ENCODE results near the gene PILRB.
"Not testable (repeated sequence)": the region's sequence is repeated elsewhere in the genome, so short reads cannot be mapped to it uniquely, and the experiment has no call there.

The PILRB gene

GRCh38 chr7:100372694-100373093, 14.8 kb downstream of the PILRB start:
- Histone ChIP-seq H3K27ac (ENCODE audit: low read depth, low read length) (no peak overlapping the region), H3K4me1 (ENCODE audit: control insufficient read depth, insufficient read depth, low read length) (no peaks in the 10 kb centered on the region), H3K27me3 (ENCODE audit: control insufficient read depth, insufficient read depth, low read length) (no peaks in the 10 kb centered on the region), H3K9ac (ENCODE audit: low read length) (no peak overlapping the region), H3K4me3 (ENCODE audit: low read length) (no peak overlapping the region), H3K36me3 (ENCODE audit: control insufficient read depth, insufficient read depth, low read length) (no peaks in the 10 kb centered on the region)

- H3K27me3 ChIP-seq (ENCODE audit: control insufficient read depth, insufficient read depth, low read length): no peaks in the 10 kb centered on the region
- no peak within 1 kb of the TSS for H3K9ac ChIP-seq (ENCODE audit: low read length)
- H3K4me1 ChIP-seq (ENCODE audit: control insufficient read depth, insufficient read depth, low read length): no peaks in the 10 kb centered on the region
- H3K36me3 ChIP-seq (ENCODE audit: control insufficient read depth, insufficient read depth, low read length): no peaks in the 10 kb centered on the region
- H3K4me3 ChIP-seq (ENCODE audit: low read length): no peak within 1 kb of the TSS
- H3K27ac ChIP-seq (ENCODE audit: low read depth, low read length): no peak within 1 kb of the TSS
Observed at GRCh38 chr7:100373261-100373831, 15.4 kb downstream of the PILRB start, which contains the start of gene PILRA. PILRA (plus strand) TSS chr7:100373487; CDS start chr7:100373657, 170 bp downstream.

GRCh38 chr7:100373870-100374598, 16.1 kb downstream of the PILRB start:
- not testable (repeated sequence) for H3K4me3 ChIP-seq (ENCODE audit: low read length); H3K27ac ChIP-seq (ENCODE audit: low read depth, low read length); H3K9ac ChIP-seq (ENCODE audit: low read length); H3K36me3 ChIP-seq (ENCODE audit: control insufficient read depth, insufficient read depth, low read length); H3K27me3 ChIP-seq (ENCODE audit: control insufficient read depth, insufficient read depth, low read length); H3K4me1 ChIP-seq (ENCODE audit: control insufficient read depth, insufficient read depth, low read length)

GRCh38 chr7:100374601-100375000, 16.7 kb downstream of the PILRB start:
- Histone ChIP-seq H3K9ac (ENCODE audit: low read length) (no peak overlapping the region), H3K27me3 (ENCODE audit: control insufficient read depth, insufficient read depth, low read length) (no peaks in the 10 kb centered on the region), H3K4me3 (ENCODE audit: low read length) (no peak overlapping the region)

GRCh38 chr7:100376066-100376465, 18.1 kb downstream of the PILRB start:
- no peak overlapping the region for H3K27ac ChIP-seq (ENCODE audit: low read depth, low read length)
- no peaks in the 10 kb centered on the region for H3K4me1 ChIP-seq (ENCODE audit: control insufficient read depth, insufficient read depth, low read length)
- no peaks in the 10 kb centered on the region for H3K36me3 ChIP-seq (ENCODE audit: control insufficient read depth, insufficient read depth, low read length)
- H3K27me3 ChIP-seq (ENCODE audit: control insufficient read depth, insufficient read depth, low read length): no peaks in the 10 kb centered on the region
- no peak overlapping the region for H3K9ac ChIP-seq (ENCODE audit: low read length)
- H3K4me3 ChIP-seq (ENCODE audit: low read length): no peak overlapping the region

More at GRCh38 chr7:100374601-100375000, 16.7 kb downstream of the PILRB start:
- H3K4me1 ChIP-seq (ENCODE audit: control insufficient read depth, insufficient read depth, low read length): no peaks in the 10 kb centered on the region
- no peaks in the 10 kb centered on the region for H3K36me3 ChIP-seq (ENCODE audit: control insufficient read depth, insufficient read depth, low read length)
- no peak overlapping the region for H3K27ac ChIP-seq (ENCODE audit: low read depth, low read length)

- no peak overlapping the region for H3K27ac ChIP-seq (ENCODE audit: low read depth, low read length)
- no peaks in the 10 kb centered on the region for H3K4me1 ChIP-seq (ENCODE audit: control insufficient read depth, insufficient read depth, low read length)
- H3K36me3 ChIP-seq (ENCODE audit: control insufficient read depth, insufficient read depth, low read length): no peaks in the 10 kb centered on the region
- no peaks in the 10 kb centered on the region for H3K27me3 ChIP-seq (ENCODE audit: control insufficient read depth, insufficient read depth, low read length)
- no peak overlapping the region for H3K9ac ChIP-seq (ENCODE audit: low read length)
- no peak overlapping the region for H3K4me3 ChIP-seq (ENCODE audit: low read length)
Observed at GRCh38 chr7:100378114-100378755, 20.3 kb downstream of the PILRB start.

- H3K36me3 ChIP-seq (ENCODE audit: control insufficient read depth, insufficient read depth, low read length): no peaks in the 10 kb centered on the region
- H3K4me3 ChIP-seq (ENCODE audit: low read length): no peak overlapping the region
- H3K27ac ChIP-seq (ENCODE audit: low read depth, low read length): no peak overlapping the region
- H3K4me1 ChIP-seq (ENCODE audit: control insufficient read depth, insufficient read depth, low read length): no peaks in the 10 kb centered on the region
- no peak overlapping the region for H3K9ac ChIP-seq (ENCODE audit: low read length)
- H3K27me3 ChIP-seq (ENCODE audit: control insufficient read depth, insufficient read depth, low read length): no peaks in the 10 kb centered on the region
Observed at GRCh38 chr7:100380196-100380595, 22.3 kb downstream of the PILRB start.

- H3K36me3 ChIP-seq (ENCODE audit: control insufficient read depth, insufficient read depth, low read length); H3K27me3 ChIP-seq (ENCODE audit: control insufficient read depth, insufficient read depth, low read length); H3K27ac ChIP-seq (ENCODE audit: low read depth, low read length); H3K4me3 ChIP-seq (ENCODE audit: low read length); H3K4me1 ChIP-seq (ENCODE audit: control insufficient read depth, insufficient read depth, low read length); H3K9ac ChIP-seq (ENCODE audit: low read length): not testable (repeated sequence)
Observed at GRCh38 chr7:100381531-100382233, 23.8 kb downstream of the PILRB start.

GRCh38 chr7:100382234-100382853, 24.4 kb downstream of the PILRB start:
- not testable (repeated sequence) for H3K27me3 ChIP-seq (ENCODE audit: control insufficient read depth, insufficient read depth, low read length); H3K36me3 ChIP-seq (ENCODE audit: control insufficient read depth, insufficient read depth, low read length); H3K9ac ChIP-seq (ENCODE audit: low read length); H3K4me1 ChIP-seq (ENCODE audit: control insufficient read depth, insufficient read depth, low read length); H3K27ac ChIP-seq (ENCODE audit: low read depth, low read length); H3K4me3 ChIP-seq (ENCODE audit: low read length)

- Histone ChIP-seq H3K9ac (ENCODE audit: low read length) (no peak overlapping the region), H3K36me3 (ENCODE audit: control insufficient read depth, insufficient read depth, low read length) (no peaks in the 10 kb centered on the region), H3K4me1 (ENCODE audit: control insufficient read depth, insufficient read depth, low read length) (no peaks in the 10 kb centered on the region), H3K4me3 (ENCODE audit: low read length) (no peak overlapping the region), H3K27me3 (ENCODE audit: control insufficient read depth, insufficient read depth, low read length) (no peaks in the 10 kb centered on the region), H3K27ac (ENCODE audit: low read depth, low read length) (no peak overlapping the region)
Observed at GRCh38 chr7:100384628-100385294, 26.8 kb downstream of the PILRB start.

- H3K9ac ChIP-seq (ENCODE audit: low read length): no peak overlapping the region
- H3K27ac ChIP-seq (ENCODE audit: low read depth, low read length): no peak overlapping the region
- no peak overlapping the region for H3K4me3 ChIP-seq (ENCODE audit: low read length)
- no peaks in the 10 kb centered on the region for H3K36me3 ChIP-seq (ENCODE audit: control insufficient read depth, insufficient read depth, low read length)
- no peaks in the 10 kb centered on the region for H3K27me3 ChIP-seq (ENCODE audit: control insufficient read depth, insufficient read depth, low read length)
- no peaks in the 10 kb centered on the region for H3K4me1 ChIP-seq (ENCODE audit: control insufficient read depth, insufficient read depth, low read length)
Observed at GRCh38 chr7:100386940-100387339, 29.0 kb downstream of the PILRB start.

GRCh38 chr7:100387695-100388094, 29.8 kb downstream of the PILRB start:
- Histone ChIP-seq H3K36me3 (ENCODE audit: control insufficient read depth, insufficient read depth, low read length) (no peaks in the 10 kb centered on the region), H3K27me3 (ENCODE audit: control insufficient read depth, insufficient read depth, low read length) (no peaks in the 10 kb centered on the region), H3K4me3 (ENCODE audit: low read length) (no peak overlapping the region), H3K27ac (ENCODE audit: low read depth, low read length) (no peak overlapping the region), H3K9ac (ENCODE audit: low read length) (no peak overlapping the region), H3K4me1 (ENCODE audit: control insufficient read depth, insufficient read depth, low read length) (no peaks in the 10 kb centered on the region)
